Measurements from ENCODE around the gene MYOZ3.

MYOZ3 gene

GRCh38 chr5:150658699-150659265, 2.3 kb upstream of the MYOZ3 start:
- no peak for DNase-seq (ENCODE audit: extremely low read depth in 1 of 2, low read depth in 1 of 2)

GRCh38 chr5:150659360-150660107, 1.5 kb upstream of the MYOZ3 start:
- no peak for DNase-seq (ENCODE audit: extremely low read depth in 1 of 2, low read depth in 1 of 2)

GRCh38 chr5:150660108-150660831, 781 bp upstream of the MYOZ3 start:
- no peak for DNase-seq (ENCODE audit: extremely low read depth in 1 of 2, low read depth in 1 of 2)

- DNase-seq (ENCODE audit: extremely low read depth in 1 of 2, low read depth in 1 of 2) = no peak
These were observed 958 bp downstream of the MYOZ3 start for GRCh38 chr5:150661821-150662596.

GRCh38 chr5:150662731-150663516, 1.9 kb downstream of the MYOZ3 start:
- DNase-seq (ENCODE audit: extremely low read depth in 1 of 2, low read depth in 1 of 2) = no peak

GRCh38 chr5:150663936-150664335, 2.9 kb downstream of the MYOZ3 start:
- no peak for DNase-seq (ENCODE audit: extremely low read depth in 1 of 2, low read depth in 1 of 2)

- no peak for DNase-seq (ENCODE audit: extremely low read depth in 1 of 2, low read depth in 1 of 2)
These were observed 4.0 kb downstream of the MYOZ3 start for GRCh38 chr5:150665044-150665443.

GRCh38 chr5:150670275-150670947, 9.4 kb downstream of the MYOZ3 start:
- no peak for DNase-seq (ENCODE audit: extremely low read depth in 1 of 2, low read depth in 1 of 2)

GRCh38 chr5:150670948-150671310, 9.9 kb downstream of the MYOZ3 start:
- no peak for DNase-seq (ENCODE audit: extremely low read depth in 1 of 2, low read depth in 1 of 2)

- DNase-seq (ENCODE audit: extremely low read depth in 1 of 2, low read depth in 1 of 2) = no peak
These were observed 10.6 kb downstream of the MYOZ3 start for GRCh38 chr5:150671509-150672236.

GRCh38 chr5:150672237-150672883, 11.3 kb downstream of the MYOZ3 start:
- DNase-seq (ENCODE audit: extremely low read depth in 1 of 2, low read depth in 1 of 2) = no peak

GRCh38 chr5:150672884-150673275, 11.8 kb downstream of the MYOZ3 start:
- no peak for DNase-seq (ENCODE audit: extremely low read depth in 1 of 2, low read depth in 1 of 2)

GRCh38 chr5:150674341-150674821, 13.3 kb downstream of the MYOZ3 start:
- no peak for DNase-seq (ENCODE audit: extremely low read depth in 1 of 2, low read depth in 1 of 2)

- DNase-seq (ENCODE audit: extremely low read depth in 1 of 2, low read depth in 1 of 2) = no peak
These were observed 14.0 kb downstream of the MYOZ3 start for GRCh38 chr5:150675069-150675468.

- no peak for DNase-seq (ENCODE audit: extremely low read depth in 1 of 2, low read depth in 1 of 2)
These were observed 15.5 kb downstream of the MYOZ3 start for GRCh38 chr5:150676578-150676977.

GRCh38 chr5:150689120-150689519, 28.1 kb downstream of the MYOZ3 start:
- DNase-seq (ENCODE audit: extremely low read depth in 1 of 2, low read depth in 1 of 2) = no peak

GRCh38 chr5:150690760-150691159, 29.7 kb downstream of the MYOZ3 start:
- DNase-seq (ENCODE audit: extremely low read depth in 1 of 2, low read depth in 1 of 2) = no peak

GRCh38 chr5:150692276-150692675, 31.2 kb downstream of the MYOZ3 start:
- no peak for DNase-seq (ENCODE audit: extremely low read depth in 1 of 2, low read depth in 1 of 2)

- DNase-seq (ENCODE audit: extremely low read depth in 1 of 2, low read depth in 1 of 2) = no peak
These were observed 33.6 kb downstream of the MYOZ3 start for GRCh38 chr5:150694612-150695011.

All from activated CD8-positive, alpha-beta memory T cell treated with anti-CD3 and anti-CD28 coated beads for 1 hour (primary cell).